Urothelium cell line (cell line): Measurements from ENCODE around the gene NR6A1.

Experiments
- DNase-seq: peaks from one replicate; pipeline ENCODE4 v3.0.0; 2011; ENCODE audit warnings: low spot score, mixed read lengths
- FAIRE-seq: peaks from 2 replicates; lab custom pipeline; 2011; peaks lifted over from hg19 to GRCh38; lab: Jason Lieb, UNC

NR6A1 gene

GRCh38 chr9:124479947-124480620 lies 291.0 kb downstream of the NR6A1 start:
- FAIRE-seq (no peak), DNase-seq (no peak)

- FAIRE-seq (no peak), DNase-seq (no peak)
These were observed 291.7 kb downstream of the NR6A1 start for GRCh38 chr9:124479371-124479770.

- FAIRE-seq = no peak
- no peak for DNase-seq
These were observed 292.8 kb downstream of the NR6A1 start for GRCh38 chr9:124478354-124478753.

GRCh38 chr9:124477648-124478285 lies 293.3 kb downstream of the NR6A1 start:
- FAIRE-seq (no peak), DNase-seq (no peak)

GRCh38 chr9:124477211-124477647 lies 293.9 kb downstream of the NR6A1 start:
- no peak for DNase-seq
- no peak for FAIRE-seq

GRCh38 chr9:124475868-124476690 lies 295.0 kb downstream of the NR6A1 start:
- FAIRE-seq (no peak), DNase-seq (no peak)

GRCh38 chr9:124475158-124475867 lies 295.8 kb downstream of the NR6A1 start:
- no peak for FAIRE-seq
- no peak for DNase-seq

GRCh38 chr9:124474151-124474550 lies 297.0 kb downstream of the NR6A1 start:
- FAIRE-seq (no peak), DNase-seq (no peak)

GRCh38 chr9:124473310-124473709 lies 297.8 kb downstream of the NR6A1 start:
- FAIRE-seq = no peak
- no peak for DNase-seq

- DNase-seq (no peak), FAIRE-seq (no peak)
These were observed 298.3 kb downstream of the NR6A1 start for GRCh38 chr9:124472770-124473169.

- no peak for FAIRE-seq
These were observed 299.4 kb downstream of the NR6A1 start for GRCh38 chr9:124471761-124472160.

GRCh38 chr9:124470726-124471125 lies 300.4 kb downstream of the NR6A1 start:
- FAIRE-seq = no peak
- no peak for DNase-seq

More at GRCh38 chr9:124471761-124472160, 299.4 kb downstream of the NR6A1 start:
- DNase-seq = no peak

- FAIRE-seq (no peak), DNase-seq (no peak)
These were observed 300.8 kb downstream of the NR6A1 start for GRCh38 chr9:124470306-124470705.

GRCh38 chr9:124469011-124469832 lies 301.9 kb downstream of the NR6A1 start:
- DNase-seq (no peak), FAIRE-seq (peak; percentile 9)

- no peak for FAIRE-seq
- DNase-seq = no peak
These were observed 302.9 kb downstream of the NR6A1 start for GRCh38 chr9:124468061-124468740.

- no peak for FAIRE-seq
- DNase-seq = no peak
These were observed 303.6 kb downstream of the NR6A1 start for GRCh38 chr9:124467410-124468060.
